B cell (primary cell): ENCODE data around the gene SPPL2B. TPM values are rescaled to one million over a fixed set of nuclear protein-coding genes. Genes with fewer than 3 reads are reported as not detected.
"Not testable (repeated sequence)": the region's sequence is repeated elsewhere in the genome, so short reads cannot be mapped to it uniquely, and the experiment has no call there.

Experiments used
- ATAC-seq: fragments of 200-7000 bp; cut with Tn5 transposase; one replicate; pipeline ENCODE4 v1.10.0; 2021; ENCODE audit warnings: low read depth, mild to moderate bottlenecking, moderate number of reproducible peaks, moderate library complexity
- CTCF ChIA-PET: fragments of 350-600 bp; sonication (Branson Sonifier 250); formaldehyde crosslinking; loops from one replicate; lab custom pipeline; 2021; ENCODE audit warnings: antibody characterized with exemption, inconsistent platforms; lab: Charles Lee
- POLR2A ChIA-PET: fragments of 350-600 bp; sonication (Branson Sonifier 250); formaldehyde crosslinking; loops from one replicate; lab custom pipeline; 2021; ENCODE audit warnings: antibody characterized with exemption; lab: Charles Lee
- DNase-seq: peaks from one replicate; pipeline ENCODE4 v3.0.0; 2013
- H2AFZ ChIP-seq: 2 replicates; pipeline ENCODE4 v1.6.1; 2012; ENCODE audit warnings: mild to moderate bottlenecking, low read depth, low read length; ENCODE audit not compliant: insufficient read depth, poor library complexity, severe bottlenecking
- H3K27ac ChIP-seq, 2 donors: 1 replicate in 1 of 2; 2 replicates in 1 of 2; pipeline ENCODE4 v1.5.1; 2012 to 2013; ENCODE audit warnings: low read length in 2 of 2, mild to moderate bottlenecking in 2 of 2, moderate library complexity in 1 of 2
- H3K27me3 ChIP-seq, 4 experiments: fragments of 200-600 bp in 1 of 4; sonication (generic) in 1 of 4; replicated peaks in 1 of 4; 1 replicate in 2 of 4; 2 replicates in 2 of 4; pipeline versions ENCODE4 v1.6.1 to v1.7.0; 2013 to 2016; ENCODE audit warnings: low read length in 3 of 4, mild to moderate bottlenecking in 2 of 4, mixed read lengths in 1 of 4, moderate library complexity in 1 of 4; ENCODE audit not compliant: insufficient read depth in 4 of 4, control insufficient read depth in 3 of 4; ENCODE audit errors: control extremely low read depth in 1 of 4
- H3K36me3 ChIP-seq, 2 experiments: replicated peaks in 1 of 2; 1 replicate in 1 of 2; 2 replicates in 1 of 2; pipeline versions ENCODE4 v1.6.1 to v1.7.1; 2013; ENCODE audit warnings: low read length in 1 of 2; ENCODE audit not compliant: insufficient read depth in 2 of 2, control insufficient read depth in 1 of 2; ENCODE audit errors: control extremely low read depth in 1 of 2, extremely low read depth in 1 of 2
- H3K4me1 ChIP-seq, 2 donors: fragments of 200-600 bp in 1 of 2; sonication (generic) in 1 of 2; 1 replicate in 1 of 2; 2 replicates in 1 of 2; pipeline versions ENCODE4 v1.5.1 to v1.6.1; 2013 to 2017; ENCODE audit warnings: low read length in 2 of 2; ENCODE audit not compliant: control insufficient read depth in 2 of 2, insufficient read depth in 2 of 2
- H3K4me2 ChIP-seq: replicated peaks from 2 replicates; pipeline ENCODE3; 2012; ENCODE audit warnings: mild to moderate bottlenecking, low read depth, low read length; ENCODE audit not compliant: poor library complexity, severe bottlenecking
- H3K4me3 ChIP-seq, 5 experiments: fragments of 200-600 bp in 1 of 5; sonication (generic) in 1 of 5; 1 replicate in 3 of 5; 2 replicates in 2 of 5; pipeline versions ENCODE4 v1.5.1 to v1.7.0; 2011 to 2016; ENCODE audit warnings: low read length in 4 of 5, mild to moderate bottlenecking in 4 of 5, low read depth in 2 of 5, control low read depth in 1 of 5, moderate library complexity in 1 of 5; ENCODE audit not compliant: insufficient read depth in 1 of 5; ENCODE audit errors: control extremely low read depth in 1 of 5, extremely low read depth in 1 of 5
- H3K79me2 ChIP-seq: fragments of 200-600 bp; sonication (generic); one replicate; pipeline ENCODE4 v1.6.0; 2016; ENCODE audit warnings: low read length; ENCODE audit not compliant: control insufficient read depth, insufficient read depth
- H3K9ac ChIP-seq: fragments of 200-600 bp; sonication (generic); 2 replicates; pipeline ENCODE4 v1.6.1; 2017; ENCODE audit warnings: mild to moderate bottlenecking, low read length, moderate library complexity
- H3K9me3 ChIP-seq, 3 donors: one replicate each; pipeline versions ENCODE4 v1.6.1 to v1.7.1; 2013; ENCODE audit warnings: low read length in 2 of 3; ENCODE audit not compliant: control insufficient read depth in 2 of 3, insufficient read depth in 1 of 3; ENCODE audit errors: control extremely low read depth in 1 of 3
- H4K20me1 ChIP-seq: 2 replicates; pipeline ENCODE4 v1.6.0; 2012; ENCODE audit warnings: mild to moderate bottlenecking, low read length; ENCODE audit not compliant: insufficient read depth, control insufficient read depth, poor library complexity, severe bottlenecking
- H3K27ac Mint-ChIP-seq: one replicate; pipeline ENCODE4 v1.8.0; 2021; ENCODE audit warnings: mixed read lengths
- H3K27me3 Mint-ChIP-seq: one replicate; pipeline ENCODE4 v1.8.0; 2021; ENCODE audit warnings: mixed read lengths
- H3K4me1 Mint-ChIP-seq: one replicate; pipeline ENCODE4 v1.8.0; 2021; ENCODE audit warnings: mixed read lengths
- H3K4me3 Mint-ChIP-seq: one replicate; pipeline ENCODE4 v1.8.0; 2021; ENCODE audit warnings: mixed read lengths
- H3K9me3 Mint-ChIP-seq: one replicate; pipeline ENCODE4 v1.8.0; 2022; ENCODE audit warnings: mixed read lengths; ENCODE audit not compliant: insufficient read depth
- EZH2 ChIP-seq: IDR thresholded peaks from 2 replicates; pipeline ENCODE4 v1.6.1; 2012; ENCODE audit warnings: borderline replicate concordance, low read depth, mild to moderate bottlenecking, moderate library complexity, low read length; ENCODE audit not compliant: insufficient read depth, poor library complexity, severe bottlenecking
- WGBS: methylation state at CpG from one replicate; pipeline ENCODE4 v1.1.5; 2013; ENCODE audit warnings: missing lambda C conversion rate; ENCODE audit not compliant: insufficient coverage; 5-methylcytosine and 5-hydroxymethylcytosine counted together
- intact Hi-C: fragments of 100-400 bp; cut with micrococcal nuclease; formaldehyde crosslinking; loops from one replicate; pipeline ENCODE4 v1.10.0; 2022
- polyA plus RNA-seq: library from polyadenylated mRNA; depleted of rRNA; stranded (reverse); fragments of >200 nt; gene quantifications from 2 replicates; pipeline ENCODE4 v1.2.3, GENCODE V29; 2012
- total RNA-seq, 2 donors: library from RNA; stranded (reverse); fragments of 120-200 nt in 1 of 2; gene quantifications; 1 replicate in 1 of 2; 2 replicates in 1 of 2; pipeline versions ENCODE4 v1.2.3 to v1.2.4, GENCODE V29; 2013 to 2022
- TF ChIP-seq, protein P1 (sequence below): fragments of 200-600 bp; IDR thresholded peaks from one replicate; pipeline ENCODE4 v1.8.0; 2022; ENCODE audit warnings: antibody characterized with exemption, mild to moderate bottlenecking

Gene SPPL2B
- total and polyA plus RNA-seq, 2 donors (not counting 1 experiment from before 2014, with no cell fraction given): 415 to 479 TPM

DNA sequence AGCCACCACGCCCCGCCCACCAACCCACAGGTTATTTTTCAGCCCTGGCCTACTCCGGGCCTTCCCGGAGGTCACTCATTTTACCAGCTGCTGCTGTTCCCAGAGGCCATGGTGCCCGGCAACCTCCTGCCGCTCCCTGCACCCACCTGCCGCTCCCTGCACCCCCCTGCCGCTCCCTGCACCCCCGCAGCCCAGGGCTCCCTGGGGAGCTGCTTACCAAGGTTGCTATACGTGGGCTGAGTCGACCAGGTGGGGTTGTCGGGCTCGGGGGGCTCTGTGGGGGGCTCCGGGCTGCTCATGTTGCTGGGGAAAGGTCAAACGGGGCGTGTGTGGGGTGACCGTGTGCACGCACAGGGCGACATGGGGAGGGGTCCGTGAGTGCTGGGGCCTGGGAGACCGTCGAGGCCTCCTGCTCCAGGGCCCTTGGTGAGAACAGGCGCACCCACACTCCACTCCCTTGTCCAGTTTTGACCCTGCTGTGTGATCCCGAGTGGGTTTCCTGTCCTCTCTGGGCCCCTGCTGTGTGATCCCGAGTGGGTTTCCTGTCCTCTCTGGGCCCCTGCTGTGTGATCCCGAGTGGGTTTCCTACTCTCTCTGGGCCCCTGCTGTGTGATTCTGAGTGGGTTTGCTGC lies 47.7 kb upstream of the SPPL2B start:
- Mint-ChIP-seq H3K27ac (no peak overlapping the region), H3K27me3 (no peaks in the 10 kb centered on the region), H3K4me3 (no peak overlapping the region), H3K9me3 (no peaks in the 10 kb centered on the region), H3K4me1 (peaks cover 28% of the 10 kb centered on the region)
- Histone ChIP-seq H3K36me3 (no peaks in the 10 kb centered on the region), H3K27me3 (no peaks in the 10 kb centered on the region), H3K4me3 (no peak overlapping the region), H3K27ac (no peak overlapping the region), H3K9ac (no peak overlapping the region), H3K9me3 (no peaks in the 10 kb centered on the region), H2AFZ (no peak overlapping the region), H3K4me1 (peaks cover 16 to 35% of the 10 kb centered on the region in 2 donors), H3K79me2 (peaks cover 41% of the 10 kb centered on the region), H3K4me2 (peak overlapping the region; percentile 33), H4K20me1 (peaks cover 11% of the 10 kb centered on the region)
- ChIA-PET POLR2A (interaction anchor here (0.6 to 8.9 kb wide), 3 partner anchors 8 to 17 kb away, joined by 4 to 65 read pairs (median 4); no protein-coding TSS in a partner anchor), CTCF (interaction anchor here (1.2 to 5.0 kb wide), 3 partner anchors 8 to 113 kb away, joined by 4 to 30 read pairs (median 5); no protein-coding TSS in a partner anchor)
- TF ChIP-seq, protein P1, sequence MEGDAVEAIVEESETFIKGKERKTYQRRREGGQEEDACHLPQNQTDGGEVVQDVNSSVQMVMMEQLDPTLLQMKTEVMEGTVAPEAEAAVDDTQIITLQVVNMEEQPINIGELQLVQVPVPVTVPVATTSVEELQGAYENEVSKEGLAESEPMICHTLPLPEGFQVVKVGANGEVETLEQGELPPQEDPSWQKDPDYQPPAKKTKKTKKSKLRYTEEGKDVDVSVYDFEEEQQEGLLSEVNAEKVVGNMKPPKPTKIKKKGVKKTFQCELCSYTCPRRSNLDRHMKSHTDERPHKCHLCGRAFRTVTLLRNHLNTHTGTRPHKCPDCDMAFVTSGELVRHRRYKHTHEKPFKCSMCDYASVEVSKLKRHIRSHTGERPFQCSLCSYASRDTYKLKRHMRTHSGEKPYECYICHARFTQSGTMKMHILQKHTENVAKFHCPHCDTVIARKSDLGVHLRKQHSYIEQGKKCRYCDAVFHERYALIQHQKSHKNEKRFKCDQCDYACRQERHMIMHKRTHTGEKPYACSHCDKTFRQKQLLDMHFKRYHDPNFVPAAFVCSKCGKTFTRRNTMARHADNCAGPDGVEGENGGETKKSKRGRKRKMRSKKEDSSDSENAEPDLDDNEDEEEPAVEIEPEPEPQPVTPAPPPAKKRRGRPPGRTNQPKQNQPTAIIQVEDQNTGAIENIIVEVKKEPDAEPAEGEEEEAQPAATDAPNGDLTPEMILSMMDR: no peak
- no peak for TF ChIP-seq EZH2
- WGBS: 82% methylated on average over 19 of the region's 26 CpGs
- intact Hi-C loops: no loop called here
- ATAC-seq (no peak), DNase-seq (no peak)

- peak overlapping the region; percentile 88 for H3K4me2 ChIP-seq
- POLR2A ChIA-PET: interaction anchor here (0.6 to 1.4 kb wide), 3 partner anchors 13 to 225 kb away, joined by 3 read pairs; no protein-coding TSS in a partner anchor
- ATAC-seq, H3K27me3 Mint-ChIP-seq, H3K9me3 Mint-ChIP-seq, H3K9me3 ChIP-seq, DNase-seq, H3K36me3 ChIP-seq, intact Hi-C loops, H2AFZ ChIP-seq, H4K20me1 ChIP-seq, H3K27me3 ChIP-seq: not testable (repeated sequence)
- H3K27ac Mint-ChIP-seq: peak overlapping the region; percentile 88
- peak overlapping the region; percentile 4 to 32 for H3K27ac ChIP-seq
- H3K4me1 Mint-ChIP-seq: peaks cover 27% of the 10 kb centered on the region
- CTCF ChIA-PET: interaction anchor here (0.7 kb wide), 1 partner anchor 676 kb away, joined by 4 read pairs; no protein-coding TSS in a partner anchor
- H3K79me2 ChIP-seq: peaks cover 36% of the 10 kb centered on the region
- peak overlapping the region; percentile 63 for H3K9ac ChIP-seq
- H3K4me1 ChIP-seq: peaks cover 16 to 38% of the 10 kb centered on the region in 2 donors
- peak overlapping the region in 4 of 5 experiments; percentile 38 to 60 (median 41) for H3K4me3 ChIP-seq
- 0% methylated on average over 3 of the region's 16 CpGs for WGBS
- H3K4me3 Mint-ChIP-seq: peak overlapping the region; percentile 78
Measured at GRCh38 chr19:2281265-2282061, 47.0 kb upstream of the SPPL2B start.
